Left lung (tissue), 10 donors: ENCODE data around the gene TSPAN9. TPM values are rescaled to one million over a fixed set of nuclear protein-coding genes. Genes with fewer than 3 reads are reported as not detected.

ENCODE experiments used
- ATAC-seq: fragments of 200-7000 bp; cut with Tn5 transposase; one replicate; pipeline ENCODE4 v1.9.1; 2020; ENCODE audit warnings: moderate library complexity
- DNase-seq, 4 donors: peaks; one replicate each; pipeline ENCODE4 v3.0.0-alpha.2; 2013 to 2020
- H3K27ac ChIP-seq, 2 donors: fragments of 200-600 bp; sonication (generic) in 1 of 2; one replicate each; pipeline versions ENCODE4 v1.5.0 to v1.8.0; 2020 to 2021
- H3K27me3 ChIP-seq, 2 donors: fragments of 200-600 bp; sonication (generic) in 1 of 2; one replicate each; pipeline versions ENCODE4 v1.5.0 to v1.8.0; 2020 to 2021
- H3K36me3 ChIP-seq, 2 donors: fragments of 200-600 bp; sonication (generic) in 1 of 2; one replicate each; pipeline versions ENCODE4 v1.5.0 to v1.8.0; 2020 to 2021
- H3K4me1 ChIP-seq, 2 donors: fragments of 200-600 bp; one replicate each; pipeline ENCODE4 v1.8.0; 2021
- H3K4me3 ChIP-seq, 2 donors: fragments of 200-600 bp; sonication (generic) in 1 of 2; one replicate each; pipeline versions ENCODE4 v1.5.0 to v1.8.0; 2020 to 2021; ENCODE audit warnings: mild to moderate bottlenecking in 1 of 2
- H3K9me3 ChIP-seq, 2 donors: fragments of 200-600 bp; sonication (generic) in 1 of 2; one replicate each; pipeline versions ENCODE4 v1.5.0 to v1.8.0; 2020 to 2021
- intact Hi-C, 2 donors: fragments of 100-400 bp; cut with DNase I; formaldehyde crosslinking; loops; one replicate each; pipeline versions ENCODE4 v1.11.2 to v1.14.2; 2022
- polyA plus RNA-seq, 6 donors: library from polyadenylated mRNA; unstranded; fragments of 120-200 nt; gene quantifications; one replicate each; pipeline ENCODE4 v1.2.1, GENCODE V29; 2013; ENCODE audit not compliant: insufficient read length in 6 of 6
- total RNA-seq, 2 donors: library from RNA; stranded (reverse); fragmentation: NEBNext Ultra II Directional; extraction: Animal tissue kit (Norgen Biotek cat#: 25700); gene quantifications; one replicate each; pipeline ENCODE4 v1.2.1, GENCODE V29; 2021
- TF ChIP-seq, protein P1 (sequence below), 2 donors: fragments of 200-600 bp; sonication (generic) in 1 of 2; IDR thresholded peaks; one replicate each; pipeline versions ENCODE4 v1.5.0 to v1.8.0; 2021; ENCODE audit warnings: antibody characterized with exemption in 2 of 2
- donor health status: DM: no; HTN: yes; CAD: no.
- donor health status: DM: no; HTN: no; CAD: no.

The TSPAN9 gene
- total and polyA plus RNA-seq, 8 donors: 35.6 to 98.6 (median 81.3) TPM

DNA sequence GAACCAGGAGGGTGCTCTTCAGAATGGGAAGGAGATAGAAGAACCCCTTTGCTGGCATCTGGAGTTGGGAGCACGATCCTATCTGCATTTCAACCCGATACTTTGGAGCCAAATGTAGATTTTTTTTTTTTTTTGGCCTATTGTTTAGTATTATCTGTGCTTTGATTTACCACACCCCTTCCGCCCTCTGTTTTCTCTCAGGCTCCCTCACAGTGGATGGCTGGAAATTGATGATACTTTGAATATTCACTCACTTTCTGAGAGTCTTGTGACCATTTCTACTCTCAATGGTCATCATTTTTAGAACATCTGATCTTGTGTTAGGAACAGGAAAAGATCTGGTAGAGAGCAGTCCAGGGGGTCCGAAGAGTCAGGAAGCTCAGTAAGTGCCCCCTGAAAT, 9.0 kb downstream of the TSPAN9 start:
- H3K4me3 ChIP-seq: no peak overlapping the region
- TF ChIP-seq, protein P1, sequence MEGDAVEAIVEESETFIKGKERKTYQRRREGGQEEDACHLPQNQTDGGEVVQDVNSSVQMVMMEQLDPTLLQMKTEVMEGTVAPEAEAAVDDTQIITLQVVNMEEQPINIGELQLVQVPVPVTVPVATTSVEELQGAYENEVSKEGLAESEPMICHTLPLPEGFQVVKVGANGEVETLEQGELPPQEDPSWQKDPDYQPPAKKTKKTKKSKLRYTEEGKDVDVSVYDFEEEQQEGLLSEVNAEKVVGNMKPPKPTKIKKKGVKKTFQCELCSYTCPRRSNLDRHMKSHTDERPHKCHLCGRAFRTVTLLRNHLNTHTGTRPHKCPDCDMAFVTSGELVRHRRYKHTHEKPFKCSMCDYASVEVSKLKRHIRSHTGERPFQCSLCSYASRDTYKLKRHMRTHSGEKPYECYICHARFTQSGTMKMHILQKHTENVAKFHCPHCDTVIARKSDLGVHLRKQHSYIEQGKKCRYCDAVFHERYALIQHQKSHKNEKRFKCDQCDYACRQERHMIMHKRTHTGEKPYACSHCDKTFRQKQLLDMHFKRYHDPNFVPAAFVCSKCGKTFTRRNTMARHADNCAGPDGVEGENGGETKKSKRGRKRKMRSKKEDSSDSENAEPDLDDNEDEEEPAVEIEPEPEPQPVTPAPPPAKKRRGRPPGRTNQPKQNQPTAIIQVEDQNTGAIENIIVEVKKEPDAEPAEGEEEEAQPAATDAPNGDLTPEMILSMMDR (IDR thresholded peaks at IDR 0.05): no peak
- H3K27me3 ChIP-seq: no peaks in the 10 kb centered on the region
- no peak for DNase-seq
- H3K4me1 ChIP-seq: peaks cover 5 to 18% of the 10 kb centered on the region in 2 donors
- intact Hi-C loops: no loop called here
- H3K27ac ChIP-seq: peak overlapping the region in 1 of 2 donors; percentile 63
- H3K36me3 ChIP-seq: no peaks in the 10 kb centered on the region
- no peak for ATAC-seq
- no peaks in the 10 kb centered on the region for H3K9me3 ChIP-seq

DNA sequence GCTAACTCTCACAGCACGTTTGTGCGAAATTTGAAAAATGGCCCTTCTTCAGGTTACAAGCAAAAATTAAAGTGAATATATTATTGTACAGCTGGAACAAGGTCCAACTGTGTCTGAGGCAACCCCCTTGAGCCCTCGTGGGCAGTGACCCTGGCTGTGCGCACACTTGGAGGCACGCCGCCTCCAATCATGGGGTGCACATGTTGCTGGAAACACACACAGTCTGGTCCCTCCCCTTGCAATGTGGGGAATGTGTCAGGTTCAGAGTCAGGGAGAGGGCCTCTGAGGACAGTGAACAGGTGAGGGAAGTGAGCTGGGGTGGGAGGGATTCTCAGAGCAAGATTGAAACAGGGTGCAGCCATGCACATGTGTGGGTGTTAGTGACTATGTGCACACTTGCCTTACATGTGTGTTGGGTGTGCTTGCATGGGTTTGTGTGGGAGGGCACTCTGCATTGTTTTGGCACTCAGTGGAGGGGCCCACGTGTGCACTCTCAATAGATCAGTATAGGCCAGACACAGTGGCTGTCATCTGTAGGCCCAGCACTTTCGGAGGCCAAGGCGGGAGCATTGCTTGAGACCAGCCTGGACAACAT, 9.6 kb downstream of the TSPAN9 start:
- Histone ChIP-seq H3K27me3 (no peaks in the 10 kb centered on the region), H3K4me3 (no peak overlapping the region), H3K9me3 (no peaks in the 10 kb centered on the region), H3K36me3 (no peaks in the 10 kb centered on the region), H3K27ac (peak overlapping the region in 1 of 2 donors; percentile 63), H3K4me1 (peaks cover 5 to 18% of the 10 kb centered on the region in 2 donors)
- no peak for ATAC-seq
- TF ChIP-seq, protein P1 (IDR thresholded peaks at IDR 0.05): no peak
- intact Hi-C loops: no loop called here
- DNase-seq: no peak

DNA sequence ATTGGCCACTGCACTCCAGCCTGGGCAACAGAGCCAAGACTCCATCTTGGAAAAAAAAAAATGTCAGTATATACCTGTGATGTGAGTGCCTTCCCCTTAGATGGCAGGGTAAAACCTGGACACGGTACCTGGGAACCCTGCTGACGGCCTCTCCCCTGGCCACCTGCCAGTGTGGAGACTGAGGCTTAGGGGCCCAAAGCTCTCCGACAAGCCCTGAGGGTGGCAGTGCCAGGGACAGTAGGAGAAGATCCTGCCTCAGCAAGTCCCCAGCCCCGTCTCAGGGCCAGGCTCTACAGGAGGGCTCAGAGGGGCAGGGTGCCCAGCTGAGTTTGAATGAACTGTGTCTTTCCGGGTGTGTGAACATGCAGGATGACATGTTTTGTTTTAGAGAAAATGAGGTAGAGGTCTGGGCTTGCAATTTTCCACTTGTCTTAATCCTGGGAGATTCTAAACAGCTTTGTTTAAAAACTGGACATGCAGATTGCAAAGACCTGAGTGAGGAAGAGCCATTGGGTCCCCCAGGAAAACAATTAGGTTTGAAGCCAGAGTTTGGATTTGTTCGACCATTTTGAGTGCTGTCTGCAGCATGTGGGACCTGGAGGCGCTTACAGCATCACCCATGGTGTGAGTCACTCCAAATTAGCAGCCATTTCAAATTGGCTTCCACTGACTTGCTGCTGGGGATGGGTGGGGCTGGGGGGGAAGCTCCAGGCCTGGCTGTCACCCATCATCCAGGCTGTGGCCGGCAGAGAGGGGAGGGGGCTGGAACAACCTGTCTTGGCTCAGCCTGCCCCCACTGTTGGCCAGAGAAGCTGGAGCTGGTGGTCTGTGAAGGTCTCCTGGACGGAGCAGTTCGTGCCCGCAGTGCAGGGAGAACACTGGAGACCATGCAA, 10.8 kb downstream of the TSPAN9 start:
- no peaks in the 10 kb centered on the region for H3K36me3 ChIP-seq
- no peak overlapping the region for H3K4me3 ChIP-seq
- H3K4me1 ChIP-seq: peaks cover 5 to 27% of the 10 kb centered on the region in 2 donors
- no peaks in the 10 kb centered on the region for H3K27me3 ChIP-seq
- H3K9me3 ChIP-seq: no peaks in the 10 kb centered on the region
- DNase-seq (no peak), ATAC-seq (no peak)
- no peak overlapping the region for H3K27ac ChIP-seq
- TF ChIP-seq, protein P1 (IDR thresholded peaks at IDR 0.05): no peak
- intact Hi-C loops: no loop called here

DNA sequence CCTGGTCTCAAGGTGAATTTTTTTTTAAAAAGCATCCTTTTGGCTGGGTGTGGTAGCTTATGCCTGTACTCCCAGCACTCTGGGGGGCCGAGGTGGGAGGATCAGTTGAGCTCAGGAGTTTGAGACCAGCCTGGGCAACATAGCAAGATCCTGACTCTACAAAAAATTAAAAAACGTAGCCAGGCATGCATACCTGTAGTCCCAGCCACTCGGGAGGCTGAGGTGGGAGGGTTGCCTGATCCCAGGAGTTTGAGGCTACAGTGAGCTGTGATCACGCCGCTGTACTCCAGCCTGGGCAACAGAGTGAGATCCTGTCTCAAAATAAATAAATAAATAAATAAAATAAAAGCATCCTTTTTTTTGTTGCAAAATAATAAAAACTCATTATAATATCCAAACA, 12.4 kb downstream of the TSPAN9 start:
- ATAC-seq: no peak
- intact Hi-C loops: no loop called here

More for the DNA sequence above, 12.4 kb downstream of the TSPAN9 start:
- H3K27me3 ChIP-seq: no peaks in the 10 kb centered on the region
- TF ChIP-seq, protein P1 (IDR thresholded peaks at IDR 0.05): no peak
- no peak overlapping the region for H3K27ac ChIP-seq
- no peak for DNase-seq
- no peaks in the 10 kb centered on the region for H3K36me3 ChIP-seq
- H3K9me3 ChIP-seq: no peaks in the 10 kb centered on the region
- no peak overlapping the region for H3K4me3 ChIP-seq
- H3K4me1 ChIP-seq: peaks cover 0 to 13% of the 10 kb centered on the region in 2 donors
